HG02623 (cell line): ENCODE results near the gene FDX2.

Experiments used
- ATAC-seq: cut with Tn5 transposase; IDR thresholded peaks from one replicate; pipeline ENCODE4 v1.9.1; 2021; ENCODE audit warnings: moderate library complexity; ENCODE audit not compliant: unreplicated experiment

FDX2 gene

GRCh38 chr19:10305139-10305806 lies 10.5 kb downstream of the FDX2 start:
- no peak for ATAC-seq

- no peak for ATAC-seq
Measured at GRCh38 chr19:10299545-10300458, 16.0 kb downstream of the FDX2 start.

GRCh38 chr19:10295847-10296591 lies 19.8 kb downstream of the FDX2 start:
- ATAC-seq, result no peak

DNA sequence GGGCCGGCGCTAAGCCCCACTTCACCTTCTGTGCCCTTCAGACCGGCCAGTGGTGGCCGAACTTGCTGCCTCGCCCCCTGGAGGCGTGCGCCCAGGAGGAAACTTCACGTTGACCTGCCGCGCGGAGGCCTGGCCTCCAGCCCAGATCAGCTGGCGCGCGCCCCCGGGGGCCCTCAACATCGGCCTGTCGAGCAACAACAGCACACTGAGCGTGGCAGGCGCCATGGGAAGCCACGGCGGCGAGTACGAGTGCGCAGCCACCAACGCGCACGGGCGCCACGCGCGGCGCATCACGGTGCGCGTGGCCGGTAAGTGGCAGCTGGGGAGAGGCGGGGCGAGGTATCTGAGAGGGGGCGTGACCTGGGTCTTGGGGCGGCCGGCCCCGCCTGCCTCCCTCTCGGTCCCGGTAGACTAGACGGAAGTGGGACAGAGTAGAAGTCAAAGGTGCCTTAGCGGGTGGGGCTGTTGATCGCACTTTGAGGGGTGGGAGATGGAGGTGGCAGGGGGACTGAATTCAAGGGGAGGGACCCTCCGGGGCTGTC lies 20.4 kb downstream of the FDX2 start:
- ATAC-seq, result no peak

- ATAC-seq, result no peak
Measured at GRCh38 chr19:10294368-10294697, 21.5 kb downstream of the FDX2 start.

DNA sequence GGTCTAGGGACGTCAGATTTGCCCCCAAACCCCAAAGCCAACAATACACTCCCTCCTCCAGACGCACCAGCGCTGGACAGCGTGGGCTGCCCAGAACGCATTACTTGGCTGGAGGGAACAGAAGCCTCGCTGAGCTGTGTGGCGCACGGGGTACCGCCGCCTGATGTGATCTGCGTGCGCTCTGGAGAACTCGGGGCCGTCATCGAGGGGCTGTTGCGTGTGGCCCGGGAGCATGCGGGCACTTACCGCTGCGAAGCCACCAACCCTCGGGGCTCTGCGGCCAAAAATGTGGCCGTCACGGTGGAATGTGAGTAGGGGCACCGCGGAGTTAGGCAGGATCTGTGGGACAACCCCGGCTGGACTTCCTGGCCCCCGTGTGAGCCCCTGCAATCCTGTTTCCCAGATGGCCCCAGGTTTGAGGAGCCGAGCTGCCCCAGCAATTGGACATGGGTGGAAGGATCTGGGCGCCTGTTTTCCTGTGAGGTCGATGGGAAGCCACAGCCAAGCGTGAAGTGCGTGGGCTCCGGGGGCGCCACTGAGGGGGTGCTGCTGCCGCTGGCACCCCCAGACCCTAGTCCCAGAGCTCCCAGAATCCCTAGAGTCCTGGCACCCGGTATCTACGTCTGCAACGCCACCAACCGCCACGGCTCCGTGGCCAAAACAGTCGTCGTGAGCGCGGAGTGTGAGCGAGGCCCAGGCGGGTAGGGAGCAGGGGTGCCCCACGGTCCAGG lies 22.0 kb downstream of the FDX2 start:
- ATAC-seq, result no peak

DNA sequence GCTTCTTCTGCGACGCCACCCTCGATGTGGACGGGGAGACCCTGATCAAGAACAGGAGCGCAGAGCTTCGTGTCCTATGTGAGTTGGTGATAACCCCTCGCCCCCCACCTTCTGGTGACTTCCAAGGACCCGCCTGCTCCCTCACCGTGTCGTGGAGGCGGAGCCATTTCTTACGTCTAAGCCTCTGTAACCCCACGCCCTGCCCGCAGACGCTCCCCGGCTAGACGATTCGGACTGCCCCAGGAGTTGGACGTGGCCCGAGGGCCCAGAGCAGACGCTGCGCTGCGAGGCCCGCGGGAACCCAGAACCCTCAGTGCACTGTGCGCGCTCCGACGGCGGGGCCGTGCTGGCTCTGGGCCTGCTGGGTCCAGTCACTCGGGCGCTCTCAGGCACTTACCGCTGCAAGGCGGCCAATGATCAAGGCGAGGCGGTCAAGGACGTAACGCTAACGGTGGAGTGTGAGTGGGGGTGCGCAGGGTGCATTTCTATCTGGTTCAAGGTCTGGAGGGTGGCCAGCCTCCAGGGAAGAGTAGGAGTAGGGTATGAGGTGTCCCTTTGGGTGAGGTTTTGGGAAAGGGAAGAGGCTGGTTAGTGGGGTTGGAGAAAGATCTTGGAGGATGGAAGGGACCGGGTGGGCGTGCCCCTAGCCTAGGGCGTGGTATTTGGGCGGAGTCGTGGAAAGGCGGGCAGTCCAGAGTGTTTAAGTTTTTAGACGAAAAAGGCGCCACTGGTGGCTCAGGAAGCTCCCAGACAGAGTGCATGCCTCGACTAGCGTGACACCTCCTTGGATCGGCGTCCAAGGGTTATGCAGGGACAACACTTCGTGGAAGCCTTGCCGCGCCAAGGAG lies 22.8 kb downstream of the FDX2 start:
- ATAC-seq, result no peak

- ATAC-seq, result no peak
Measured at GRCh38 chr19:10292206-10292788, 23.5 kb downstream of the FDX2 start.

GRCh38 chr19:10291554-10292205 lies 24.1 kb downstream of the FDX2 start:
- ATAC-seq, result no peak

GRCh38 chr19:10290876-10291553 lies 24.8 kb downstream of the FDX2 start:
- no peak for ATAC-seq

DNA sequence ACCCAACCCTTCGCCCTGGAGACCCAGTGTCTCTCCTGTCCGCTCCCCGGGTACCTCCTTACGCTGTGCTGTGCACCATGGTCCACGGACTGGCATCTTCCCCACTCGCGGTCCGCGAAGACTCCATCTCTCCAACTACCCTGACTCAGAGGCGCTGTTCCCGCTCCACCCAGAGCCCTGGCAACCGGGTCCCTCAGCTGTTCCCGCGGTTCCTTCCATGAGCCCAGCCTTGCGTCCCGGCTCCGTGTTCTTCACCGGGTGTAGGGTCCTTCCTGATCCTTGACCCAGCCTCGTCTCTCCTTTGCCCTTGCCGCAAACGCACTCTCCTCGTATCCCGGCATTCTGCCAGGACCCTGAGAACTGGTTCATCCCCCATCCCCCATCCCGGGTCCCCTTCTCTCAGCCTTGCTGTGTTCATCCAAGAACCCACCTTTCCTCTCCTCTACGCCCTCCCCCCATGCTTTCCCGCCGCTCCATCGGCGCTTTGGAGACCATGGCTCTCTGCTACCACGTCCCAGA lies 25.4 kb downstream of the FDX2 start:
- ATAC-seq, result no peak

- no peak for ATAC-seq
Measured at GRCh38 chr19:10289836-10290356, 25.9 kb downstream of the FDX2 start, which contains the start of gene ICAM5. Gene ICAM5 (plus strand): TSS chr19:10289952. CDS start chr19:10290044, 92 bp downstream.

DNA sequence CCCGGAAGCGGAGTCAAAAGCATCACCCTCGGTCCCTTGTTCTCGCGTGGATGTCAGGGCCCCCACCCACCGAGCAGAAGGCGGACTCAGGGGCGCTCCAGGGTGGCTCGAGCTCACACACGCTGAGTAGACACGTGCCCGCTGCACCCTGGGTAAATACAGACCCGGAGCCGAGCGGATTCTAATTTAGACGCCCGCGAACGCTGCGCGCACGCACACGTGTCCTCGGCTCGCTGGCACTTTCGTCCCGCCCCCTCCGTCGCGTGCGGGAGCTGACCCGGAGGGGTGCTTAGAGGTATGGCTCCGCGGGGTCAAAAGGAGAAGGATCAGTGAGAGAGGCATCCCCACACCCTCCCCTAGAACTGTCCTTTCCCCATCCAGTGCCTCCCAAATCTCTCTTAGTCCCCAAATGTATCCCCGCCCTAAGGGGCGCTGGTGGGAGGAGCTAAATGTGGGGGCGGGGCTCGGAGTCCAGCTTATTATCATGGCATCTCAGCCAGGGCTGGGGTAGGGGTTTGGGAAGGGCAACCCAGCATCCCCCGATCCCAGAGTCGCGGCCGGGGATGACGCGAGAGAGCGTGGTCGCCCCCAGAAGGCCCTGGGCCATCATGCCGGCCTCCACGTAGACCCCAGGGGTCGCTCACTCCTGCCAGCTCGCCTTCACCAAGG lies 26.5 kb downstream of the FDX2 start:
- no peak for ATAC-seq

DNA sequence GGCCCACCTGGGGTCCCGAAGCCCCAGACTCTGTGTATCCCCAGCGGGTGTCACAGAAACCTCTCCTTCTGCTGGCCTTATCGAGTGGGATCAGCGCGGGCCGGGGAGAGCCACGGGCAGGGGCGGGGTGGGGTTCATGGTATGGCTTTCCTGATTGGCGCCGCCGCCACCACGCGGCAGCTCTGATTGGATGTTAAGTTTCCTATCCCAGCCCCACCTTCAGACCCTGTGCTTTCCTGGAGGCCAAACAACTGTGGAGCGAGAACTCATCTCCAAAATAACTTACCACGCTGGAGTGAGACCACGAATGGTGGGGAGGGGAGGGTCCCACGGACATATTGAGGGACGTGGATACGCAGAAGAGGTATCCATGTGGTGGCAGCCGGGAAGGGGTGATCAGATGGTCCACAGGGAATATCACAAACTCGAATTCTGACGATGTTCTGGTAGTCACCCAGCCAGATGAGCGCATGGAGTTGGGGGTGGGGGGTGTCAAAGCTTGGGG lies 27.1 kb downstream of the FDX2 start:
- no peak for ATAC-seq

DNA sequence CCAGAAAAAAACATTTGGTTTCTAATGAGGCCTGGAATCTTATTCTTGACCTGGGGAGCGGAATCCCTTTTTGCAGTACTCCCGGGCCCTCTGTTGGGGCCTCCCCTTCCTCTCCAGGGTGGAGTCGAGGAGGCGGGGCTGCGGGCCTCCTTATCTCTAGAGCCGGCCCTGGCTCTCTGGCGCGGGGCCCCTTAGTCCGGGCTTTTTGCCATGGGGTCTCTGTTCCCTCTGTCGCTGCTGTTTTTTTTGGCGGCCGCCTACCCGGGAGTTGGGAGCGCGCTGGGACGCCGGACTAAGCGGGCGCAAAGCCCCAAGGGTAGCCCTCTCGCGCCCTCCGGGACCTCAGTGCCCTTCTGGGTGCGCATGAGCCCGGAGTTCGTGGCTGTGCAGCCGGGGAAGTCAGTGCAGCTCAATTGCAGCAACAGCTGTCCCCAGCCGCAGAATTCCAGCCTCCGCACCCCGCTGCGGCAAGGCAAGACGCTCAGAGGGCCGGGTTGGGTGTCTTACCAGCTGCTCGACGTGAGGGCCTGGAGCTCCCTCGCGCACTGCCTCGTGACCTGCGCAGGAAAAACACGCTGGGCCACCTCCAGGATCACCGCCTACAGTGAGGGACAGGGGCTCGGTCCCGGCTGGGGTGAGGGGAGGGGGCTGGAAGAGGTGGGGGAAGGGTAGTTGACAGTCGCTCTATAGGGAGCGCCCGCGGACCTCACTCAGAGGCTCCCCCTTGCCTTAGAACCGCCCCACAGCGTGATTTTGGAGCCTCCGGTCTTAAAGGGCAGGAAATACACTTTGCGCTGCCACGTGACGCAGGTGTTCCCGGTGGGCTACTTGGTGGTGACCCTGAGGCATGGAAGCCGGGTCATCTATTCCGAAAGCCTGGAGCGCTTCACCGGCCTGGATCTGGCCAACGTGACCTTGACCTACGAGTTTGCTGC lies 28.7 kb downstream of the FDX2 start, which contains the start of gene ICAM4:
TSS of gene ICAM4 (plus strand) at position 153 of the 935 bp plus-strand sequence. CDS start at position 211, 58 bp downstream.
- ATAC-seq, result no peak

- ATAC-seq, result no peak
Measured at GRCh38 chr19:10285393-10285792, 30.4 kb downstream of the FDX2 start.
